Endothelial cell of umbilical vein (primary cell): ENCODE measurements around the gene KMT2C.

Experiments
- EZH2 ChIP-seq: IDR thresholded peaks from 2 replicates; pipeline ENCODE4 v1.6.1; 2012; ENCODE audit warnings: borderline replicate concordance, low read depth, mild to moderate bottlenecking, moderate library complexity, low read length, inconsistent platforms; ENCODE audit not compliant: severe bottlenecking
- JUN ChIP-seq: IDR thresholded peaks from 2 replicates; pipeline ENCODE4 v1.6.1; 2011; ENCODE audit warnings: borderline replicate concordance, low read depth; ENCODE audit not compliant: insufficient read length, insufficient read depth
- MYC ChIP-seq: IDR thresholded peaks from one replicate; pipeline ENCODE4 v1.6.1; 2011; ENCODE audit warnings: mild to moderate bottlenecking, low read depth, low read length
- POLR2A ChIP-seq: IDR thresholded peaks from 2 replicates; pipeline ENCODE4 v1.6.1; 2012; ENCODE audit warnings: low read depth, mild to moderate bottlenecking, control low read depth, low read length
- POLR2AphosphoS5 ChIP-seq: IDR thresholded peaks from 2 replicates; pipeline ENCODE4 v1.6.1; 2012; ENCODE audit warnings: low read depth, mild to moderate bottlenecking, control low read depth, low read length, moderate library complexity; ENCODE audit not compliant: insufficient read depth
- TF ChIP-seq, protein P1 (sequence below), 2 donors: IDR thresholded peaks; 1 replicate in 1 of 2; 2 replicates in 1 of 2; pipeline ENCODE4 v1.5.1; 2011; ENCODE audit warnings: low read length in 2 of 2, mild to moderate bottlenecking in 2 of 2, moderate library complexity in 2 of 2, control low read depth in 1 of 2, inconsistent platforms in 1 of 2, low read depth in 1 of 2; ENCODE audit not compliant: insufficient read depth in 1 of 2; ENCODE audit errors: extremely low read depth in 1 of 2
- TF ChIP-seq, protein P2 (sequence below): IDR thresholded peaks from 2 replicates; pipeline ENCODE4 v1.6.1; 2011; ENCODE audit not compliant: insufficient read depth, insufficient read length

DNA sequence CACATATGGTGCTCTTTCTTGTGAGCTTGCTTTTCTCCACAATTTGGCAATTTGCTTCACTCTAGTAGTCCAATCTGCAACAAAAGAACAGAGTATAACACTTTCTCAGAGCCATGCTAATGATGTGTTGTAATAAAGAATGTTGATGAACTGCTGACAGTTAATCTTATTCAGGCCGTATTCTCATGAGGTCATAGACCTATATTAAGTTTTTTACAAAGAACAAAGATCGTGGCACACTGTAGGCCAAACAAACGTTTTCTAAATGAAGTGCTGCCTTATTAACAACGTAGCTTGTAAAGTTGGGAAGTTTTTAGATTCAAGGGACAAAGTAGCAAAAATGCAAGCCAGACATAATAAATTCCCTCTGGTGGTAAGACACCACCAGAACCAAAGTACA is 250.2 kb downstream of the KMT2C start:
- TF ChIP-seq POLR2A = no peak
- no peak for TF ChIP-seq JUN
- TF ChIP-seq, protein P1, sequence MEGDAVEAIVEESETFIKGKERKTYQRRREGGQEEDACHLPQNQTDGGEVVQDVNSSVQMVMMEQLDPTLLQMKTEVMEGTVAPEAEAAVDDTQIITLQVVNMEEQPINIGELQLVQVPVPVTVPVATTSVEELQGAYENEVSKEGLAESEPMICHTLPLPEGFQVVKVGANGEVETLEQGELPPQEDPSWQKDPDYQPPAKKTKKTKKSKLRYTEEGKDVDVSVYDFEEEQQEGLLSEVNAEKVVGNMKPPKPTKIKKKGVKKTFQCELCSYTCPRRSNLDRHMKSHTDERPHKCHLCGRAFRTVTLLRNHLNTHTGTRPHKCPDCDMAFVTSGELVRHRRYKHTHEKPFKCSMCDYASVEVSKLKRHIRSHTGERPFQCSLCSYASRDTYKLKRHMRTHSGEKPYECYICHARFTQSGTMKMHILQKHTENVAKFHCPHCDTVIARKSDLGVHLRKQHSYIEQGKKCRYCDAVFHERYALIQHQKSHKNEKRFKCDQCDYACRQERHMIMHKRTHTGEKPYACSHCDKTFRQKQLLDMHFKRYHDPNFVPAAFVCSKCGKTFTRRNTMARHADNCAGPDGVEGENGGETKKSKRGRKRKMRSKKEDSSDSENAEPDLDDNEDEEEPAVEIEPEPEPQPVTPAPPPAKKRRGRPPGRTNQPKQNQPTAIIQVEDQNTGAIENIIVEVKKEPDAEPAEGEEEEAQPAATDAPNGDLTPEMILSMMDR (IDR thresholded peaks at IDR 0.05; ENCODE audit: extremely low read depth in 1 of 2, insufficient read depth in 1 of 2, low read depth in 1 of 2, low read length in 2 of 2) = no peak
- TF ChIP-seq, protein P2, sequence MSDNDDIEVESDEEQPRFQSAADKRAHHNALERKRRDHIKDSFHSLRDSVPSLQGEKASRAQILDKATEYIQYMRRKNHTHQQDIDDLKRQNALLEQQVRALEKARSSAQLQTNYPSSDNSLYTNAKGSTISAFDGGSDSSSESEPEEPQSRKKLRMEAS = no peak
- no peak for TF ChIP-seq POLR2AphosphoS5
- no peak for TF ChIP-seq EZH2
- no peak for TF ChIP-seq MYC
